ENCODE measurements around the gene ZNF281.

GRCh38 chr1:200362421-200362820 is 47.4 kb downstream of the ZNF281 start:
- TF ChIP-seq POLR2AphosphoS5 (IDR thresholded peaks at IDR 0.05) (no peak), CTCF (IDR thresholded peaks at IDR 0.05) (no peak), POLR2A (IDR thresholded peaks at IDR 0.05) (no peak), EP300 (IDR thresholded peaks at IDR 0.05) (no peak)

Measured in gastroesophageal sphincter (tissue), 3 donors.